ENCODE results near the gene ABCC5.
"Not testable (repeated sequence)": the region's sequence is repeated elsewhere in the genome, so short reads cannot be mapped to it uniquely, and the experiment has no call there.

Gene ABCC5

DNA sequence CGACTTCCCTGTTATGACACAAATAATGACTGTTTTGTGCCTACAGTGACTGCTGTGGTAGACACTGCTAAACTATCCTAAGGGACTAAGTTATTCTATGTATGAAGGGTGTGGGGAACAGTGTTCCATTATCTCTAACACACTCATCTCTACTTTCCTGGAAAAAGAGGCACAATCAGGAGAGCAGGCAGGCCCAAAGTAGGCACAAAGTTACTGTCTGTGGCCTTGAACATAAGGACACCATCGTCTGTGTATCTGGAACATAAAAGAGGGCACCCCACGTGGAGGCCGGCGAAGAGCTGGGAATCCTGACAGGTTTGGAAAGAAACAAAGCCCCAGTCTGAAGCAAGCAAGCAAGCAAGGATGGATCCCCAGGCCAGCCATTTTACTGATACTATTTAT lies 1.5 kb downstream of the ABCC5 start:
- DNase-seq (ENCODE audit: low read depth in 2 of 2) = no peak

DNA sequence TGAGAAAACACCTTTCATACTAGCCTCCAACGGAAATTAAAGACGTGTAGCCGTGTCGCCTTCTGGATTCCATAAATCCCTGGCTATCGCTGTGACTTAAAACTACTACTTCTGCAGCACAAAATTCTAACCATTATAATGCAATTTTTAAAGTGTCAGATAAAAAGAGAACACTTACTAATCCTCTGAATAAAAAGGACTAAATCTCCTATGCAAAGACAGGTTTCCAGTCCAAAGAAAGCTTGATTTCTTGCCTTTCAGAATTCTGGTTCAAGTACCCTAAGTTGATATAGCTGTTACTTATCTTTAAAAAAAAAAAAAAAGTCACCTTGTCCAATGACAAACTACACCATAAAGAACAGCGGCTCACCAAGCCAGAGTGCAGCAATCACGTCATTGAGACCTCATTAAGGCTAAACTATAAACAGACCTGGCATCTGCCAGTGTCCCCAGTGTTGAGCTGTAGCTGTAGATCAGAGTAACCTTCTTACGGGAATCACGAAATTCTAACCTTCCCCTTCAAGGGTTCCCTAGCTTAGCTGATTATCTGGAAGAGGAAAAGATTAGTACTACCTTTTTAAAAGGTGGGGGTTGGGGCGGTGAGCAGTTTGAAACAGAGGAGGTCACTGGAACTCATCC lies 2.2 kb downstream of the ABCC5 start:
- no peak for DNase-seq (ENCODE audit: low read depth in 2 of 2)

DNA sequence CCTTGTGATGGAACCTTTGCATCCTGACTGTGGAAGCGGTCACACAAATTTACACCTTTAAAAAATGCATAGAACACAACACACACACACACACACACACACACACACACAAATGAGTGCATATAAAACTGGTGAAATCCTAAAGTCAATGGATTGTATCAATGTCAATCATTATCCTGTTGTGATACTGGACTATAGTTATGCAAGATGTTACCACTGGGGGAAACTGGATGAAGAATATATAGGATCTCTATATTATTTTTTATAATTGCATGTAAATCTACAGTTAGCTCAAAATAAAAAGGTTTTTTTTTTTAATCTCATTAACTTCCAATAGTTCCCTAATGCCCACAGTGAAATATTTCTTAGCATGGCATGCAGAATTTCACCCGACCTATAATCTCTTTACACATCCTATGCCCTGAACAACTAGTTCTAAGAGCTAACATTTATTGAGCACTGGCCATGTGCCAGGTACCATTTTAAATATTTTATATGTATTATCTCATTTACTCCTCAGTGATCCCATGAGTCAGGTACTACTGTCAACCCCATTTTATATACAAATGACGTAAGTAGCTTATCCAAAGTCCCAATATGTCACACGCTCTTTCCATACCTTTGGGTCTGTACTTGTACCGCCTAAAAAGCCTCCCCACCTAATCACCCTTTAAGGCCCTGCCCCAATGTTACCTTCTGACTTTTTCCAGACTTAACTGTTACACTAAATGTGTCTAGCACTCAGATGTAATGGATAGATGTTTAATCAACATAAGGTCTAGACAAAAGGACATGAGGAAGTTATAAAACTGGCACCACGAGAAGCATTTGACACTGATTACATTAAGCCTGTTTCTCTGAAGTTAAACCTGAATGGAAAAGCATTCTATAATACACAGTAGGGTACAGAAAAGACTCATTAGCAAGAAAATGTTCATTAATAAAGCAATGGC lies 5.5 kb downstream of the ABCC5 start:
- no peak for DNase-seq (ENCODE audit: low read depth in 2 of 2)

DNA sequence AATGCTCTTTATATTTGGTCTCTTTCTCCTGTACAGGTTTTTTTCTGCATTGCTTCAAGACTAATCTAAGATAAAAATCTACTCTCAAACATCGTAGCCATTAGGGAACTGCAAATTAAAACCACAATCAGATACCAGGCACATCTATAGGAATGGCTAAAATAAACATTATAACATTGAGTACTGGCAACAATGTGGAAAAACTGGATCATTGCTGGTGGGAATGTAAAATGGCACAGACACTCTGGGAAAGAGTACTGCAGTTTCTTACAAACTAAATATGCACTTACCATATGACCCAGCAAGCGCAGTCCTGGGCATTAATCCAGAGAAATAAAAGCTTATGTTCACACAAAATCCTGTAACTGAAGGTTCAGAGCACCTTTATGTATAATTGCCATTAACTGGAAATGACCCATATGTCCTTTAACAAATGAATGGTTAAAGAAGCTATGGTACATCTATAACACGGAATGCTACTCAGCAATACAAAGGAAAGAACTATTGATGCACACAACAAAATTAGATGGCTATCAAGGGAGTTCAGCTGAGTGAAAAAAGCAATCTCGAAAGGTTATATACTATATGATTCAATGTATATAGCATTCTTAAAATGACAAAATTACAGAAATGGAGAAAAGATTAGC lies 6.3 kb downstream of the ABCC5 start:
- no peak for DNase-seq (ENCODE audit: low read depth in 2 of 2)

DNA sequence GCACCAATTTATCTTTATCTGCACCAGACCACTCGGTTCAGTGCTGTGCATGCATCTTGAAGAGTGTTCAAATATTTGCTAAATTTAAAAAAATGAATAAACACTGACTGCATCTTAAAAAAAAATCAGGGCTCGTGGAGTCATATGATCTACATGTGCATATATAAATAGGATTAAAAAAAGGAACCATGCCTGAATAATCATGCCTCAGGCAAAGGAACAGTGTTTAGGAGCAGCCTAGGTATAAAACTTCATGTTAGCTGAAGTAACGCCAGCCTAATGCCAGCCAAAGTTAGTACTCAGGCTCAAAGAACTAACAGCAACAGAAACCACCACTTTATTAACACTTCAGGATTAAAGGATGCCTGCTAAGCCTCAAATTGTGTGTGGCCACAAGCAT lies 9.5 kb downstream of the ABCC5 start:
- no peak for DNase-seq (ENCODE audit: low read depth in 2 of 2)

DNA sequence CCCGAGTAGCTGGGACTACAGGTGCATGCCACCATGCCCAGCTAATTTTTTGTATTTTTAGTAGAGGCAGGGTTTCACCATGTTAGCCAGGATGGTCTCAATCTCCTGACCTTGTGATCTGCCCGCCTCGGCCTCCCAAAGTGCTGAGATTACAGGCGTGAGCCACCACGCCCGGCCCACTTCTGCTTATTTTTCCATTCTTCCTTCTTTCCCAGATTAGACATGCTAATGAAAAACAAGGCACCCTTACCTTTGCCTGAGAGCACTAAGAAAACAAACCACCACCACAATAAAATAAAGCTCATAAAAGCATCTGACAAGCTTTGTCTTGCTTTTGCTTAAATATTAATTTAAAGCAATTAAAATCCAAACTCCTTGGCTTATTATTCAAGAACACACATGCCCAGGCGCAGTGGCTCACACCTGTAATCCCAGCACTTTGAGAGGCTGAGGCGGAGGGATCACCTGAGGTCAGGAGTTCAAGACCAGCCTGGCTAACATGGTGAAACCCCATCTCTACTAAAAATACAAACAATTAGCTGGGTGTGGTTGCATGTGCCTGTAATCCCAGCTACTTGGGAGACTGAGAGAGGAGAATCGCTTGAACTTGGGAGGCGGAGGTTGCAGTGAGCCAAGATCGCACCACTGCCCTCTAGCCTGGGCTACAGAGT lies 10.4 kb downstream of the ABCC5 start:
- not testable (repeated sequence) for DNase-seq (ENCODE audit: low read depth in 2 of 2)

DNA sequence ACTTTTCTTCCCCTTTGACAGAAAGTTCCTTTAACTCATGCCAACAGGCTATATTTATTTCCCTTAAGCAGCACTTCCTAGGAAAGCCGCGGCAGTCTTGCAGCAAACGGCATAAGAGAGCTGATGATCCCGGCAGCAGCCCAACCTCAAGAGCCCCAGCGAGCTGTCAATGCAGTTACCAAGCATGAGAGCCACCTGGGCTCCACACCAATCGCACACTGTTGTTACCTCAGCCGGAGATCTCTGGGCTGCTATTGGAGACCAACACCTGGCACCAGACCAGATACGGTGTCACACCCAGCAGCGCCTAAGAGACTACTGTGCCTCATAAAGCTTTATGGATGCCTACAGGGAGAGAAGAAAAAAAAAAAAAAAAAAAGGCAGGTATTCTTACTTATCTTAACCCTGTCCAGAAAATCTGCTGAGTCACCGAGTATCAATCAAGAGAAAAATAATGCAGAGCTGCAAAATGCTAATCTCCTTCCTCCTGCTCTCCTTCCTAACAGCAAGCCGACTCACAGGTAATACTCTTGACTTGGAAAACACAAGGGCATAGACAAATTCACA lies 11.7 kb downstream of the ABCC5 start:
- DNase-seq (ENCODE audit: low read depth in 2 of 2) = no peak

DNA sequence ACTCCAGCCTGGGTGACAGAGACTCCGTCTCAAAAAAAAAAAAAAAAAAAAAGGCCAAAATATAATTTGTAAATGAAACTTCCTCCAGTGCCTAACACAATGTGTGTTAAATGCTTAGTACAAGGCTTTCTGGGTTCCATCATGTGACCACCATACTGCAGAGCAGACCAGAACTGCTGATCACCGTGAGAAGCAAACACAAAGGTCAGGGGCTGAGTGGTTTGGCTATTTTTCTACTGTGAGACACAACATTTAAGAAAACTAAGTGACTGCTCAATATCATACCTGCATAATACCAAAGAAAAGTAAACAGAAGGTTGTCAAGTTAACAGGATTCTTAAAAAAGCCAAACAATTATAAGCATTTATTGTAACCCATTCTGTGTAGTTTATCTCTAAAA lies 13.2 kb downstream of the ABCC5 start:
- DNase-seq (ENCODE audit: low read depth in 2 of 2) = no peak

DNA sequence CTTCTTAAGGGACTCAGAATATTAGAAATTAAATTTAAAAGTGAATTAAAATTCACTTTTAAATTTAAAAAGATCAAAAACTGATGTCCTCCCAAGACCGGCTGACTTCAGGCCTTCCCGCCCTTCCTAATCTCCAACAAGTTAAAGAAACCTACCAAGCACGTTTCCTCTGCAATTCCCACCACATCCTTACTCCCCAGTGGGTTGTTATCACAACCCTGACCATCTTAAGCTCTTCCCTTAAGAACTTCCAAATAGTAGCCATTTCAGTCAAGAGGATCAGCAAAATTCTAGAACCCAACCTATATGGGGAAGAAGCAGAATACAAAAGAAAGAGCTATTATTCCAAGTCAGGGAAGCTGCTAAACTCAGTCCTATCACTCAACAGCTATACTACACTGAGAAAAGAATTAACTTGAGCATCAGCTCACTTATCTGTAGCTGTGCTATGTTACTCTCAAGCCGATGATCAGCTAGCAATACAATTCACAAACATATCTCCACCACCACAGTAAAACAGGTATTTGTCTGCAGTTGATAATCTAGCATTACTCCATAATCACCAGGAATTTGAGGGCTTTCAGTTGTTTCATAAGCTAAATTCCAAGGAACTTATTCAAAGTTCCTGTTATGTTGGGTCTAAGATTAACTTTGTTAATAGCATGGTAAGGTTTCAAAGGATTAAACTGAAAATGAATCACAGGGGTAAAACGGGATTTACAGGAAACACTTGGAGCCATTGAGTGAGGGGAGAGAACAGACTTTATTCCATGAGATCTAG lies 14.3 kb downstream of the ABCC5 start:
- no peak for DNase-seq (ENCODE audit: low read depth in 2 of 2)

DNA sequence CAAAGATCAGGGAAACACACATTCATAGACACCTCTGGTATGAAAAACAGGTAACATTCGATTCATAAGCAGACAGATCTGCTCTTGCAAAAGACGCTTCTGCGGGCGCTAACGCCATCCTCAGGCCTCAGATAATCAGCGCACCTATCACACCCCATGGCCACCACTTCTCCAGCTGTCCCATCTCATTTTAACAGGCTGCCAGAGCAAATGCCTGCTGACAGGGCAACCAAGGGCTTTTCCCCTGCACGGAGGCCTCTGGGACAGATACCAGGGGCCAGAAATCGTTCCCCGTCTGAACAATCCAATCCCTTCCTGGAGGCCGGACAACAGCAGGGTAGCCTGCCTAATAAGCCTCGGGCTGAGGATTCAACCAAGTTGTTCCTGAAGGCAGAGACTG lies 15.2 kb downstream of the ABCC5 start:
- DNase-seq (ENCODE audit: low read depth in 2 of 2) = no peak

DNA sequence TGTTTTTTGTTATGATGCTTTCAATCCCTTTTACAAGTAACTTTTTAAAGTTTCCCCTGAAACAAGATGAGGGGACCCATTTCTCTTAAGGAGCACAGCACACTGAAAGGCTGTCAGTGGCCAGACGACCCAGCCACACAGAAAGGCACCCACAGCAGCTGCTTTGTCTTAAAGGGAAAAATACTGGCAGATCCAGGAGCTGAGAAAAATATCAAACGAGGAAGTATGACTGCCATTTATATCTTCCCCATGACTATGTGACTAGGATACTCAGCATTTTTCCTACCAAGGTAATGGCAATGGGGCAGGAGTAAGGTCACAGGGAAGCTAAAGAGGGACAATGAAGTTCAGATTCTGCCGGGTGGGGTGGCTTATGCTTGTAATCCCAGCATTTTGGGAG lies 15.9 kb downstream of the ABCC5 start:
- DNase-seq (ENCODE audit: low read depth in 2 of 2) = no peak

DNA sequence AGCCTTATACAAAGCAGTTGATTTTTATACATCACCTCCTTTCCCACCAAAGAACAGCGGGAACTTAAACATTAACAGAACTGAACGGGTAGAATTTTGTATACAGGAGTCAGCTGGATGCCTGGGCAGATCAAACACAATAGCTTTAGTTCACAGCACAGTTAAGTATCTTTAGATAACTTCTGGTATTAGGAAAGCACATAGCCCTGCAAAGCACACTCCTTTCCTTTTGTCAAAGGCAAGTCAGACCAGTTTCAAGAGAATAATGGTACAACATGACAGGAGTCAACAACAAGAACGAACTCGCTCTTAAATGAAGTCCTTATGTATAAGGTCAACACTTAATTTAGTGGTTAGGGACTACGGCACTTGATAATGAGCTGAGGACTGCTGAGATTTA lies 26.3 kb downstream of the ABCC5 start:
- DNase-seq (ENCODE audit: low read depth in 2 of 2) = no peak

DNA sequence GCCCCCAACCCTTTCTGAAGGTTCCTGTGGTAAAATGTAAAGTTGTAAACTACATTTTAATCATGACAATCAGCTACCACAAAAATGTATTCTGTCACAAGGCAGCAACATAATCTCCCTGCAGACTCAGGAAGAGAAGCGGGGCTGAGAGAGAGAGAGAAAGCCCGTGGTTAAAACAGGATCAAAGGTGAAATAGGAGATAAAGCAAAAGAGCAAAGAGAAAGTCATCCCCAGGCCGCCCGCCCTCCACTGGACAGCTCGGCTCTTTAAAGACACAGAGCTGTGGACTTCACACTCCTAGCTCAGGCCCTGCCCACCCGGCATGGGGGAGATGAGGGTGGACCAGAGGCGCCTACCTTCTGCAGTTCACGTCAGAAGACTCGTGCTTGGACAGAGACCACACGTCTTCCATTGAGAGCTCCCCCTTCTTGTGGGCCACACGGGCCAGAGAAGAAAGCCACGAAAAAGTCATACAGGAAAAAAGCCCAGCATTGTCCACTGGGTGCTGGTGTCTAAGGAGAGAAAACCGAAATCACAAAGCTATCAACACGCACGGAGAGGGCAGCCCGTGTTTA lies 29.4 kb downstream of the ABCC5 start:
- DNase-seq (ENCODE audit: low read depth in 2 of 2) = no peak

DNA sequence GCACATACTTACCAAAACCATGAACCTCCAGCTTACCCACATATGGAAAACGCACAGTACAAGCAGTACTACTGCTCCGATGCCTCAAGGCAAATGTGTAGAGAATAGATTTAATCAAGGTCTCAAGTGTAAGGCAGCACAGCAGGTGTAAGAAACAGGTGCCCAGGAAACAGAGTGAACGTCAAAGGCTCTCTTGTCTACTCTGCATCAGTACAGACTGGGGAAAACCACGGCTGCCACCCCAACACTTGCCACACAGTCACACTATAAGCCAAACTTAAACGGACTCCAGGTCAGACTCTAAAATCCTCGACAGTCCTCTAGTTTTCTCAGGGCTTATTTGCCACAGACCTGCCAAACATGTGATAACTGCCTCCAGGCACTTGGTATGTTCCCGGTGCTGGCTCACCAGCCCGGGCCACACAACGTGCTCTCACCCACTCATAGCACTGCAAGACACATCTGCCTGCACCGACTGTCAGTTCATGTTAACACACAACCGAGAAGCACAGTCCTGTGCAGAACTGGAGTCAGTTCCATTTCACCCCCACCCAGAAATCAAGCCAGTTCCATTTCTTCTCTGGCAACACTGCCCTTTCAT lies 30.6 kb downstream of the ABCC5 start:
- no peak for DNase-seq (ENCODE audit: low read depth in 2 of 2)

DNA sequence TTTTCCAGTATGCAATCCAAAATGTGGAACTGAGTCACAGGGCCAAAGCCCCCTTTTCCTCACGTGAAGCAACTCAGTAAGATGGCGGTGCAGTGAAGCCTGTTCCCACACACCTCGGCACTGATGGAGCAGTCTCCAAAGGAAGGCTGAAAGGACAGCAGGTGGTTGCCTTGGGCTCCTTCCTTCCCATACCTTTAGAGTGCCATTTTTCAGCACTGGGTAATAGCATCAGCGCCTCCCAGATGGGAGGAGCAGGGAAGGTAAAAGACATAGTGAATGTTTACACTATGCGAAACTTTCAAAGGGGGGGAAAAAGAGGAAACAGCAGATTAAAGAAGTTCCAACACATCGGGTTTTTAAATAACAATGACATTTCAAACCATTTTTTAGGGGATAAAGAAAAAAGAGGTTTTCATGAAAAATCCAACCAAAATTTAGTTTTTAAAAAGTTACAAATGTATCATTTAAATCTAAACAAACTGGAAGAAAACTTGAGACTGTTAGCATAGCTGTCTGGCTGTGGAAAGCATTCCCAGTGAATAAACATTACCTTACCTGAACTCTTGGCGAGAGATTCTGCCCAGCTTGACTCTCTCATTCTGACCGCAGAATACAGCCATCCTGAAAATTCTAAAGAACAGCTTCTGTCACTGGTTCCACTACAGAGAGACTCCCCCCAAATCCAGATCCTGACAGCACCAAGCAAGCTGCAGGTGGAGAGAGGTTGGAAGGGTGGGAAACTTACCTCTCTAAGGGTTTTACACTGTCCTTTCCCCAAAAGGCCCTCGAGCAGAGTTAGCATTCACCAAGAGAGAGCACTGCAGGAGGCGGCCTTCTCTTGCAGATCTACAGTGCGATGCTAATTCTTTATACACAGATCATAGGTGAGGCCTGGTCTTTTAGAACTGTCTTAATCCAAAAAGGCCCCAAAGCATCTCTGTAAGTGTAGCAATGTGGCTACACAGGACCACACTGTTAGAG lies 32.6 kb downstream of the ABCC5 start:
- DNase-seq (ENCODE audit: low read depth in 2 of 2) = no peak

DNA sequence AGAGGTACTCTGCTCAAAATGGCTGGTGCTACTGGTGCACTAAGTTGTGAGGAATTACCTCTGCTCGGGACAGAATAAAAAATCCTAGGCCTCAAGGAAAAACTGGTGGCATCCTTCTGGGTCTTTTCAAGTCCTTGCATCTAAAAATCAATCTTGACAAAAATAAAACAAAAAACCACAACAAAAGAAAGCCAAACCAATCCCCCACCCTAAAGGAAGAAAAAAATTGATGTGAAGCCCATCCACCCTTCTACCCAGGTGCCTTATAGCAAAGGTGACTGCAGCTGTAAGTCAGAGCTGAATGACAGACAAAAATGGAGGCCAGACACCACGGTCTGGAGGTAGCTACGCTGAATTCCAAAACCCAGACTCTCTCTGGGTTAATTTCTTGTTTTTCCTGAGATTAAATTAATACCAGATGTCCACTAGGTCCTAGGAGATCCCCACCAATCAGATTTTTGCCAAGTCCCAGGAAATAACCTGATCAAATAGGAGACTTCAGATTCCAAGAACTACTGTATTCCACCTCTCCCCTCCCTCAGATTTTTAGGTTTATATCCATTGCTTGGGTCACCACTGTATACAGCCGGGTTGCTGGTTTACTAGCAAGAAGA lies 33.5 kb downstream of the ABCC5 start:
- no peak for DNase-seq (ENCODE audit: low read depth in 2 of 2)

DNA sequence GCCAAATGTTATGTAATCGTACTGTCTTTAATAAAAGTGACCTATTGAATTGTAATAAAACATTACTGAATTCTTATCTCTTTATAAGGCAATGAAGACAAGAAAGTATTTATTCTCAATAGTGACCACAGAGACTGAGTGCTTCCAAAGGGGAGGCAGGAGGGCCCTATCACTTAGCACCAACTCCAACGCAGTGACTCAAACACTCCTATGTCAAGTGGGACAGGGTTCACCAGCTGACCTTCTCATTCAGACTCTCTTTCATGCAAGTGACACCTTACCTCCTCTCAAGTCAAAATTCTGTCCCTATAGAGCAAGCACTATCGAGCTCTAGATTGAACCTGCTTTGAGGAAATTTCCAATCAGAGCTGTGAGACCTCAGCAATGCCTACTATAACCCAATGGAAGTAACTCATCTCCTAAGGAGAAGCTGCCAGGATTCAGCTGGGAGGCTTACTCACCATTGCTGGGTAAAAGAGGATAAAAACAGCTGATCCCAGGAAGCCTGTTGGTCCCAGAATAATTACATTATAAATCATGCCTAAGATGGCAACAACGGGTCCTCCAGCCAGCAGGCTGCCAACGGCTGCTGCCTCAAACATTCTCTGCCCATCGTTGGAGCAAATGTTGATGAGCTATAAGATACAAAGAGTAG lies 35.6 kb downstream of the ABCC5 start:
- no peak for DNase-seq (ENCODE audit: low read depth in 2 of 2)

DNA sequence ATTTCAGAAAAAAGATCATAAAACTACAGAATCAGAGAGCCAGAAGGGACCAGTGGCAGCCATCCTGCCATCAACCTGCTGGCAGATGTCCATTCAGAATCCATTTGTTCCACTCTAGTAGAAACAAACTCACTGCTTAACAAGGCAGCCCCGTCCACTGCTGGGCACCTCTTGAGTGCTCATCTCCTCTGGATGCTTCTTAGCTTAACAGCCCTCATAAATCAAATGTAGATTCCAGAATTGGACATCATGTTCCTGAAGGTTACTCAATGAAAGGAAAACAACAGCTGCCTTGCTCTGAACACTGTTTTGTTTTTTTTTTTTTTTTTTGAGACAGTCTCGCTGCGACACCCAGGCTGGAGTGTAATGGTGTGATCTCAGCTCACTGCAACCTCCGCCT lies 37.3 kb downstream of the ABCC5 start:
- DNase-seq (ENCODE audit: low read depth in 2 of 2) = no peak
